Endometrial microvascular endothelial cells (primary cell): ENCODE results near the gene PCIF1. TPM values are rescaled to one million over a fixed set of nuclear protein-coding genes. Genes with fewer than 3 reads are reported as not detected.
"Not testable (repeated sequence)": the region's sequence is repeated elsewhere in the genome, so short reads cannot be mapped to it uniquely, and the experiment has no call there.

Source experiments
- in situ Hi-C: cut with HindIII; loops from 2 replicates; pipeline ENCODE4 v1.10.0; 2017; ENCODE audit warnings: low sequenced_read_pairs, low pct_unique_long_range_greater_than_20kb; ENCODE audit errors: inconsistent ontology term
- total RNA-seq: library from RNA; depleted of rRNA; stranded (reverse); fragments of >200 nt; gene quantifications from one replicate; pipeline ENCODE4 v1.2.3, GENCODE V29; 2015; ENCODE audit errors: inconsistent ontology term

PCIF1 gene
- total RNA-seq, 1 donor from 2014 or later: 25.6 TPM

- in situ Hi-C loops: not testable (repeated sequence)
These were observed 33.2 kb upstream of the PCIF1 start for GRCh38 chr20:45901332-45901731.

GRCh38 chr20:45902199-45902701 is 32.2 kb upstream of the PCIF1 start:
- in situ Hi-C loops: no loop called here

GRCh38 chr20:45904583-45905504 is 29.6 kb upstream of the PCIF1 start:
- in situ Hi-C loops: no loop called here

- in situ Hi-C loops: no loop called here
These were observed 28.9 kb upstream of the PCIF1 start for GRCh38 chr20:45905505-45906079.

GRCh38 chr20:45907219-45907948 is 27.1 kb upstream of the PCIF1 start:
- in situ Hi-C loops: no loop called here

GRCh38 chr20:45908084-45908483 is 26.4 kb upstream of the PCIF1 start:
- in situ Hi-C loops: no loop called here

- in situ Hi-C loops: no loop called here
These were observed 25.1 kb upstream of the PCIF1 start for GRCh38 chr20:45909336-45909808.

GRCh38 chr20:45909817-45910669 is 24.4 kb upstream of the PCIF1 start:
- in situ Hi-C loops: no loop called here

- in situ Hi-C loops: no loop called here
These were observed 23.6 kb upstream of the PCIF1 start for GRCh38 chr20:45910670-45911485.

- in situ Hi-C loops: no loop called here
These were observed 22.8 kb upstream of the PCIF1 start, which contains the start of gene PLTP for GRCh38 chr20:45911486-45912343. Gene PLTP (minus strand): TSS chr20:45912155. CDS start chr20:45911452, 703 bp downstream.

- in situ Hi-C loops: no loop called here
These were observed 22.2 kb upstream of the PCIF1 start for GRCh38 chr20:45912344-45912682.

GRCh38 chr20:45913116-45913515 is 21.4 kb upstream of the PCIF1 start:
- in situ Hi-C loops: no loop called here

- in situ Hi-C loops: no loop called here
These were observed 16.7 kb upstream of the PCIF1 start for GRCh38 chr20:45917790-45918141.

- in situ Hi-C loops: no loop called here
These were observed 16.2 kb upstream of the PCIF1 start for GRCh38 chr20:45918182-45918737.

- in situ Hi-C loops: no loop called here
These were observed 15.5 kb upstream of the PCIF1 start for GRCh38 chr20:45918779-45919537.
